IgD-negative memory B cell (primary cell): ENCODE data around the gene MARK3. TPM values are rescaled to one million over a fixed set of nuclear protein-coding genes. Genes with fewer than 3 reads are reported as not detected.

Experiments used
- H3K27ac Mint-ChIP-seq, 3 donors: one replicate each; pipeline ENCODE4 v1.8.0; 2020 to 2022; ENCODE audit warnings: mild to moderate bottlenecking in 3 of 3, mixed read lengths in 3 of 3, moderate library complexity in 1 of 3
- H3K27me3 Mint-ChIP-seq: one replicate; pipeline ENCODE4 v1.8.0; 2021; ENCODE audit warnings: mixed read lengths
- H3K36me3 Mint-ChIP-seq: one replicate; pipeline ENCODE4 v1.8.0; 2020; ENCODE audit warnings: mild to moderate bottlenecking, mixed read lengths
- H3K4me1 Mint-ChIP-seq, 3 donors: one replicate each; pipeline ENCODE4 v1.8.0; 2020 to 2022; ENCODE audit warnings: mixed read lengths in 3 of 3, mild to moderate bottlenecking in 1 of 3
- H3K4me3 Mint-ChIP-seq, 4 donors: one replicate each; pipeline ENCODE4 v1.8.0; 2020 to 2022; ENCODE audit warnings: mild to moderate bottlenecking in 4 of 4, mixed read lengths in 4 of 4, moderate library complexity in 3 of 4
- H3K9me3 Mint-ChIP-seq, 3 donors: one replicate each; pipeline ENCODE4 v1.8.0; 2020 to 2021; ENCODE audit warnings: mixed read lengths in 3 of 3, mild to moderate bottlenecking in 1 of 3
- polyA plus RNA-seq: library from polyadenylated mRNA; unstranded; fragments of 300-500 nt; fragmentation: Illumina TruSeq; gene quantifications from one replicate; pipeline ENCODE4 v1.2.3, GENCODE V29; 2021

Gene MARK3
- polyA plus RNA-seq, 1 donor from 2014 or later = 40.3 TPM

DNA sequence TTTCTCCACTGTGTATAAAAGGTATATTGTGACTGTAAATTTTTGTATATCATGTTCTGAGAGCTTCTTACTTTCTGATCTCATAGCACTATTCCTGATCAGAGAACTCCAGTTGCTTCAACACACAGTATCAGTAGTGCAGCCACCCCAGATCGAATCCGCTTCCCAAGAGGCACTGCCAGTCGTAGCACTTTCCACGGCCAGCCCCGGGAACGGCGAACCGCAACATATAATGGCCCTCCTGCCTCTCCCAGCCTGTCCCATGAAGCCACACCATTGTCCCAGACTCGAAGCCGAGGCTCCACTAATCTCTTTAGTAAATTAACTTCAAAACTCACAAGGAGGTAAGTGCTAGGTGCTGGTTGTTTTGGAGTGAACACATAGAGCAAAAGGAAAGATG lies 106.5 kb downstream of the MARK3 start:
- peak overlapping the region in 1 of 3 donors; percentile 37 for H3K27ac Mint-ChIP-seq
- no peaks in the 10 kb centered on the region for H3K9me3 Mint-ChIP-seq
- peaks cover 8% of the 10 kb centered on the region for H3K36me3 Mint-ChIP-seq
- no peak overlapping the region for H3K4me3 Mint-ChIP-seq
- H3K4me1 Mint-ChIP-seq = no peaks in the 10 kb centered on the region
- no peaks in the 10 kb centered on the region for H3K27me3 Mint-ChIP-seq

DNA sequence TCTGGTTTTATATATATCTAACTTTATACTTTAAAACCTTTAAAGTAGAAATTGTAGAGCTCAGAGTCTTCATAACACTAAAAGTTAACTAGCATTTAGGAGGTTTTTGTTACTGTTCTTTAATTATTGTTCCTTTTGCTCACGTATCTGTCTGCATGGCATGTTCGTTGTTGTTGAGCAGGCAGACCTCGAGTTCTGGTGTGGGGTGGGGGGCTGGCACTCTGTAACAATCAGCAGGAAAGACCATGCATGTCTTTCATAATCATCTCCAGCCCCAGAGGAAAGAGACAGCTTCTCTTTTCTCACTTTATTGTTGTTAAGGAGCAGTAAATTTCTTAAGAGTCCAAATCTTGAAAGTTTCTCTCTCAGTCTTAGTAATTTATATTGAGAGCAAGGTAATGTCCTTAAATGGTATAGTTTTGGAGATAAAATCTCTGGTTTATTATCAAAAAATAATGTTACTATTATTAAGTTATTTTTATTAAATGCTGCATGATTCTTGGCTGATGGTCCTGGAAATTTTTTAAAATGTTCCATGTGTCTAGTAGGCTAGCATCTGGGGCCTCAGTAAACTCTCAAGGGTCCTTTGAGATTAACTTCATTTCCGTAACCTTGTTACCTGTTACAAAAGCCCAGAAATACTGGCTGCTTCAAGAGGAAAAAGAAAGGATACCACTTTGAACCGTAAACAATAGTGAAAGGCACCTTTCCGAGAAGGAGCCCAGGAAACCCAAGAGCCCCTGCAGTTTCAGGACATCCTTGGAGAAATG lies 107.1 kb downstream of the MARK3 start:
- no peak overlapping the region for H3K4me3 Mint-ChIP-seq
- H3K27ac Mint-ChIP-seq = no peak overlapping the region
- H3K27me3 Mint-ChIP-seq = no peaks in the 10 kb centered on the region
- H3K4me1 Mint-ChIP-seq = no peaks in the 10 kb centered on the region
- H3K9me3 Mint-ChIP-seq = no peaks in the 10 kb centered on the region
- H3K36me3 Mint-ChIP-seq = peaks cover 8% of the 10 kb centered on the region

DNA sequence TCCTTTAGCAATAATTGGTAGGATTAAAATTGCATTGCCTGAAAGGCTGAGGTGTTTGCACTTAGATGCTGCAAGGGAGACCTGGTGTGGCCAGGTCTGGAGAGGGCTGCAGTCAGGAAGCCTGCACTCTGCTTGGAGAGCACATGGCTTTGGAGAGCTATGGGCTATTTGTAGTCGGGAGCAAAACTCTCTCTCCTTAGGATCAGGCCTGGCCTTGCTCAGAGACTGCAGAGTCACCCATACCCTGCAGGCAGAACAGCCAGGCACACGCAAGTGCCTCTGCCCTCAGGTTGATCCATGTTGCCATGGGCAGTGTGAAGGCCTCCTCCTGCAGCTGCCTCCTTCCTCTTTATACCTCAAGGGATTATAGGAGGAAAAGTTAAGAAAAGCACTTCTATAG lies 110.6 kb downstream of the MARK3 start:
- no peaks in the 10 kb centered on the region for H3K9me3 Mint-ChIP-seq
- H3K27ac Mint-ChIP-seq = peak overlapping the region in 1 of 3 donors; percentile 27
- H3K4me3 Mint-ChIP-seq = no peak overlapping the region
- H3K27me3 Mint-ChIP-seq = no peaks in the 10 kb centered on the region
- H3K36me3 Mint-ChIP-seq = peaks cover 4% of the 10 kb centered on the region
- peaks cover 4 to 7% (median 5%) of the 10 kb centered on the region in 3 donors for H3K4me1 Mint-ChIP-seq

DNA sequence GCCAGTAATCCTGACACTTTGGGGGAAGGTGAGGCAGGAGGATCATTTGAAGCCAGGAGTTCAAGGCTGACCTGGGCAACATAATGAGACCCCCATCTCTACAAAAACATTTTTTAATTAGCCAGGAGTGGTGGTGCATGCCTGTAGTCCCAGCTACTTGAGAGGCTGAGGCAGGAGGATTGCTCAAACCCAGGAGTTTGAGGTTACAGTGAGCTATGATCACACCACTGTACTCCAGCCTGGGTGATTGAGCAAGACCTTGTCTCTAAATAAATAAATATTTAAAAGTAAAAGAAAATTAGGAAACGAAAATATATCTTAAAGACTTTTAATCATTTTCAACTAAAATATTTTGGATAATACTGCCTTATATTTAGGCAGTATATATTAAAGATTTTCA lies 111.6 kb downstream of the MARK3 start:
- Mint-ChIP-seq H3K36me3 (peaks cover 4% of the 10 kb centered on the region), H3K27ac (no peak overlapping the region), H3K4me3 (no peak overlapping the region), H3K27me3 (no peaks in the 10 kb centered on the region), H3K9me3 (no peaks in the 10 kb centered on the region), H3K4me1 (peaks cover 4 to 7% (median 5%) of the 10 kb centered on the region in 3 donors)

DNA sequence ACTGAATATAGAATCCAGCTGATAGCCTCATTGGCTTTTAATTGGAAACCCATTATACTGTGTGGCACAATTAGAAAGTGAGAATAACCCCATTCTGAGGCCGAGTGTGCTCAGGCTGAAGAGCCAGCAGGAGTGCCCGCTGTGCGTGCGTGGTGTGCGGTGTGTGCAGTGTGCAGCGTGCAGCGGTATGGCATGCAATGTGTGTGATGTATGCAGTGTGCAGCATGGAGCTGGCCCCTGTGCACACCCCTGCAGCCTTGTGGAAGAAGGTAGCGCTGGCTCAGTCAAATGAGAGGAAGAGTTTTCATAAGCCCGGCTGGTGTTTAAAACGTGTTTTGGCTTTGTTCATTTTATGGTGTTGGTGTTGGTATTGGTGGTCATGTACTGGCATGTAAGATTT lies 114.5 kb downstream of the MARK3 start:
- Mint-ChIP-seq H3K9me3 (no peaks in the 10 kb centered on the region), H3K27ac (no peak overlapping the region), H3K4me1 (peaks cover 5 to 7% (median 6%) of the 10 kb centered on the region in 3 donors), H3K27me3 (no peaks in the 10 kb centered on the region), H3K36me3 (peaks cover under 1% of the 10 kb centered on the region), H3K4me3 (no peak overlapping the region)

DNA sequence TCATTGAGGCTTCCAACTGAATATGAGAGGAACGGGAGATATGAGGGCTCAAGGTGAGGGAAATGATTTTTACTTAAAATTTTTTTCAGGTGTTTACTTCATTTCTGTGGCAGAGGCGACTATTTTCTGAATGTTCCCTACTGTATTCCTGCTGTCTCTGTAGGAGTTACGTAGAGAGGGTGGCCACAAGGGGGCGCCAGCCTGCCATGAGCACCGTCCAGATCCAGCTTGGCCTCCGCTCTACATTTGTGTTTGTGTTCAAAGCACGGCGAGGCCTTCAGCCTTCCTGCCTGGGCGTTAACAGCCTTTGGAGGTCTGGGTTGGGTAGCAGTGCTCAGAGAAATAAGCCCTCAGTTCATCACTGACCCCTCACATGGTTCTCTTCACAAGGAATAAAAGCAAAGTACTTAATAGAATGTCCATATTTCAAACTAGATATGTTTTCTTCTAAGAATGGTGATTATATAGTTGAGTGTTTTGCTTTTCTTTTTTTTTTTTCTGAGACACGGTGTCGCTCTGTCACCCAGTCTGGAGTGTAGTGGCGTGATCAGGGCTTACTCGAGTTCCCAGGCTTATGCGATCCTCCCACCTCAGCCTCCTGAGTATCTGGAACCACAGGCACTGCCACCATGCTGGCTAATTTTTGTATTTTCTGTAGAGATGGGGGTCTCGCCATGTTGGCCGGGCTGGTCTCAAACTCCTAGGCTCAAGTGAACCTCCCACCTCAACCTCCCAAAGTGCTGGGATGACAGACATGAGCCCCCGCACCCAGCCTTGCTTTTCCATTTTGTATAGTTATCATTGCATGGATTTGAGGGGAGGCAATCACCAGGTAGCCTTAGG lies 115.2 kb downstream of the MARK3 start:
- H3K27ac Mint-ChIP-seq = peak overlapping the region in 1 of 3 donors; percentile 88
- no peaks in the 10 kb centered on the region for H3K27me3 Mint-ChIP-seq
- H3K4me1 Mint-ChIP-seq = peaks cover 5 to 8% (median 6%) of the 10 kb centered on the region in 3 donors
- no peaks in the 10 kb centered on the region for H3K9me3 Mint-ChIP-seq
- H3K36me3 Mint-ChIP-seq = no peaks in the 10 kb centered on the region
- no peak overlapping the region for H3K4me3 Mint-ChIP-seq

DNA sequence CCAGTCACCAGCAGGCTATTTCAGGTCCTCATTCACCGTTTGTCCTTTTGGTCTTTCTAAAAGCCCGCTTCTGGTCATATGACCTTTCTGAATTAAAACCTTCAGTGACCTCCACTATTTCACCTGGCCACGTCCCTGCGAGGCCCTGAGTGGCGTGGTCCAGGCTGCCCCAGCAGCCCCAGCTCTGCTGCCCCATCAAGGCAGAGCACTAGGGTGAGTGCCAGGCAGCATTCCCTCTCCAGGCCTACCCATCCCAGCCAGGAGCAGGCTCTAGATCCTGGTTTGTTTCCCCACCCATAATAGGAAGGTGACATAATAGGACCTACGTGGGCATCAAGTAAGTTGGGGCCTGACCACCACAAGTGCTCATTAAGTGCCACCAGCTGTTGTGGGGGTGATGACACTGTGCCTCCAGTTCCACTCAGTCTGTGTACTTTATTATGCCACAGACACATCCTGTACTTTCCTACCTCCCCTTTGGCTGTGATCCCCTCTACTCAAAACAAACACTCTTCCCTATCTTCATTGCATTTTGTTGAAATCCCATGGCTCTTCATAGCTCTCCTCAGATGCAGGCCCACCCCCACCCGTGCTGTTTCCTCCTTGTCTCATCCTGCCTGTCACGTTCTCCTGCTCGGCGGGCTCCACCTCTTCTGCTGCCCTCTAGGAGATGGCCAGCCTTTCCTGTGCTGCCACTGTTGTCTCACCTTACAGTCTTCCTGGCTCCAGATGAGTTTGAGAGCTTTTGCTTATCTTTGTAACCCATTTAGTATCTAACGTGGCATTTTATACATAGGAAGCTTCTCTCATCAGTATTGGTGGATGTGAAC lies 116.0 kb downstream of the MARK3 start:
- Mint-ChIP-seq H3K36me3 (peaks cover 1% of the 10 kb centered on the region), H3K9me3 (no peaks in the 10 kb centered on the region), H3K4me1 (peaks cover 5 to 10% (median 6%) of the 10 kb centered on the region in 3 donors), H3K4me3 (no peak overlapping the region), H3K27ac (no peak overlapping the region), H3K27me3 (no peaks in the 10 kb centered on the region)

DNA sequence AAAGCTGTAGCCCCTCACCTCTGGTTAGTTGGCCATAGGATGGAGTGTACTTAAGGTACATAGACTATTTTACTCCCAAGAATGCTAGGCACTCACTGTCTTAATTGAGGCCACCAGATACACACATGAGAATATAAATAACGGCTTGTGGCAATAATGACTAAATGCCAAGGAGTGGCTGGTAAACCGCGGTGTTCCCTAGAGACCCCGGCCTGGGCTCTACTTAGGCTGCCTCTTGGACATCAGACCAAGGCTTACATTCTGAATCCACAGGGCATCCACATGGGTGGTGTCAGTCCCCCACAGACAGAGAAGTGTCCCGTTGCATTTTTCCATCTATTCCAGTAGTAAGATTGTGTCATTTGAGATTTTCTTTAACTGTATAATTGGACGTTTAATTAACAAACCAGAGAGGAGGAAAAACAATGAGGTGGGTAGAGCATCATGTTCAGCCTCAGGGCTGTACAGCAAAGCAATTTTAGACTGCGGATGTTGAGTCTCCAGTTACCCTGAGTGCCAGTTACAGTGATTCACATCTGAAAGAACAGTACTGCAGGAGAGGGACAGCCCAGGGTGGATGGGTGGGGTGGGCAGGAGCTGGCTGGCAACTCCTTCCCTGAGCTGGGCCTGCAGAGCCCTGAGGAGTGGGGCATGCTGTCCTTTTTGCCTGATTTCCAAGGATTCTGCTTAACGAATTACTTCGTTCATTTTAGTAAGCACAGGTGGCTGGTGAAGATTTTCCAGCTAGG lies 116.9 kb downstream of the MARK3 start:
- Mint-ChIP-seq H3K27ac (peak overlapping the region in 1 of 3 donors; percentile 81), H3K4me1 (peaks cover 5 to 11% (median 6%) of the 10 kb centered on the region in 3 donors), H3K9me3 (no peaks in the 10 kb centered on the region), H3K36me3 (peaks cover 1% of the 10 kb centered on the region), H3K27me3 (no peaks in the 10 kb centered on the region), H3K4me3 (no peak overlapping the region)

DNA sequence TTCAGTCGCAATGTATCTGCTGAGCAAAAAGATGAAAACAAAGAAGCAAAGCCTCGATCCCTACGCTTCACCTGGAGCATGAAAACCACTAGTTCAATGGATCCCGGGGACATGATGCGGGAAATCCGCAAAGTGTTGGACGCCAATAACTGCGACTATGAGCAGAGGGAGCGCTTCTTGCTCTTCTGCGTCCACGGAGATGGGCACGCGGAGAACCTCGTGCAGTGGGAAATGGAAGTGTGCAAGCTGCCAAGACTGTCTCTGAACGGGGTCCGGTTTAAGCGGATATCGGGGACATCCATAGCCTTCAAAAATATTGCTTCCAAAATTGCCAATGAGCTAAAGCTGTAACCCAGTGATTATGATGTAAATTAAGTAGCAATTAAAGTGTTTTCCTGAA lies 117.7 kb downstream of the MARK3 start:
- H3K4me1 Mint-ChIP-seq = peaks cover 5 to 11% (median 6%) of the 10 kb centered on the region in 3 donors
- H3K27me3 Mint-ChIP-seq = no peaks in the 10 kb centered on the region
- peaks cover 1% of the 10 kb centered on the region for H3K36me3 Mint-ChIP-seq
- no peak overlapping the region for H3K4me3 Mint-ChIP-seq
- H3K9me3 Mint-ChIP-seq = no peaks in the 10 kb centered on the region
- peak overlapping the region in 1 of 3 donors; percentile 81 for H3K27ac Mint-ChIP-seq

DNA sequence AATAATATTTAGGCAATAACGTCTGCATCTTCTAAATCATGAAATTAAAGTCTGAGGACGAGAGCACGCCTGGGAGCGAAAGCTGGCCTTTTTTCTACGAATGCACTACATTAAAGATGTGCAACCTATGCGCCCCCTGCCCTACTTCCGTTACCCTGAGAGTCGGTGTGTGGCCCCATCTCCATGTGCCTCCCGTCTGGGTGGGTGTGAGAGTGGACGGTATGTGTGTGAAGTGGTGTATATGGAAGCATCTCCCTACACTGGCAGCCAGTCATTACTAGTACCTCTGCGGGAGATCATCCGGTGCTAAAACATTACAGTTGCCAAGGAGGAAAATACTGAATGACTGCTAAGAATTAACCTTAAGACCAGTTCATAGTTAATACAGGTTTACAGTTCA lies 118.1 kb downstream of the MARK3 start:
- H3K36me3 Mint-ChIP-seq = peaks cover 1% of the 10 kb centered on the region

DNA sequence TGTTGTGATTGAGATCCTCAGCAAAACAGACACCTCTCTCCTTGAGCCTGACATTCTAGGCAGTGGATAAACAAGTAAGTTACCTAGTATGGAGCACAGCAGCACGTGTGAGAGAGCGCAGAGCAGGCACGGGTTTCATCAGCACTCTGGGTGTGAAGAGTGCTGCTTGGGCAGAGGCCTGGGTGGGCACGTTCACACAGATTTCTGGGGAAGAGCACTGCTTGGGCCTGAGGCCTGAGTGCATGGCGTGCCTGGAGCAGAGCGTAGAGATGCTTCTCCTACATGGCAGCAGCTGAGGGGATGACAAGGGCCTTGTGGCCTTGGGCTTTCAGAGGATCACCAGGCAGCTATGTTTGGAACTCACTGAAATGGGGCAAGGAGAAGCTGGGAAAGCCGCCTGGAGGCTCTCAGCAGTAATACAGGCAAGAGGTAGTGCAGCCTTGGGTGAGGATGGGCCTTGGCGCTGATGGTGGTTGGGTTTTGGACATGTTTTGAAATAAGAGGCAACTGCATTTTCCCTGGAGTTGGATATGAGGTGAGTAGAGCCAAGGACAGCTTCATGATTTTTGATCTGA lies 119.9 kb downstream of the MARK3 start:
- no peaks in the 10 kb centered on the region for H3K27me3 Mint-ChIP-seq
- peaks cover 6% of the 10 kb centered on the region for H3K36me3 Mint-ChIP-seq
- peak overlapping the region in 2 of 3 donors; percentile 72 to 87 for H3K27ac Mint-ChIP-seq
- no peaks in the 10 kb centered on the region for H3K9me3 Mint-ChIP-seq
- no peak overlapping the region for H3K4me3 Mint-ChIP-seq
- H3K4me1 Mint-ChIP-seq = peaks cover 2 to 5% (median 3%) of the 10 kb centered on the region in 3 donors

More for the DNA sequence above, 118.1 kb downstream of the MARK3 start:
- no peaks in the 10 kb centered on the region for H3K27me3 Mint-ChIP-seq
- H3K9me3 Mint-ChIP-seq = no peaks in the 10 kb centered on the region
- H3K4me3 Mint-ChIP-seq = no peak overlapping the region
- peaks cover 5 to 11% (median 6%) of the 10 kb centered on the region in 3 donors for H3K4me1 Mint-ChIP-seq
- H3K27ac Mint-ChIP-seq = no peak overlapping the region

DNA sequence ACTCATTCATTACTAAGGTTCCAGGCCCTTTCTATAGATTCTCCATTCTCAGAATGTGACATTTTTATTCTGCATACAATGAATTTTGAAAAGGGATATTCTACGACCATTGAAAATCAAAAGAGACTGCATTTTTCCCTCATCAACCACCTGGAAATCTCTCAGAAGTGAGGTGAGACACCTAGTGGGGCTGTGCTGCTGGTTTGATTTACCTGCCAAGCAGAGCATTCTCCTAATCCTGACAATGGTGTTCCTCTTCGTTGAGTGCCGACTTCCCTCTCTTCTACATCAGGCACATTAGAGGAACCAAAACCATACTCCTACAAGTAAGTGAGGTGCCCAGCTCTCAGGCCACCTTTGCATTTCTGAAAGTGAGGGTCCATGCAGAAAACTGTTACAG lies 122.5 kb downstream of the MARK3 start:
- Mint-ChIP-seq H3K36me3 (peaks cover 9% of the 10 kb centered on the region), H3K9me3 (no peaks in the 10 kb centered on the region), H3K27me3 (no peaks in the 10 kb centered on the region), H3K4me3 (no peak overlapping the region), H3K27ac (no peak overlapping the region), H3K4me1 (peaks cover 0 to 4% (median 0%) of the 10 kb centered on the region in 3 donors)

DNA sequence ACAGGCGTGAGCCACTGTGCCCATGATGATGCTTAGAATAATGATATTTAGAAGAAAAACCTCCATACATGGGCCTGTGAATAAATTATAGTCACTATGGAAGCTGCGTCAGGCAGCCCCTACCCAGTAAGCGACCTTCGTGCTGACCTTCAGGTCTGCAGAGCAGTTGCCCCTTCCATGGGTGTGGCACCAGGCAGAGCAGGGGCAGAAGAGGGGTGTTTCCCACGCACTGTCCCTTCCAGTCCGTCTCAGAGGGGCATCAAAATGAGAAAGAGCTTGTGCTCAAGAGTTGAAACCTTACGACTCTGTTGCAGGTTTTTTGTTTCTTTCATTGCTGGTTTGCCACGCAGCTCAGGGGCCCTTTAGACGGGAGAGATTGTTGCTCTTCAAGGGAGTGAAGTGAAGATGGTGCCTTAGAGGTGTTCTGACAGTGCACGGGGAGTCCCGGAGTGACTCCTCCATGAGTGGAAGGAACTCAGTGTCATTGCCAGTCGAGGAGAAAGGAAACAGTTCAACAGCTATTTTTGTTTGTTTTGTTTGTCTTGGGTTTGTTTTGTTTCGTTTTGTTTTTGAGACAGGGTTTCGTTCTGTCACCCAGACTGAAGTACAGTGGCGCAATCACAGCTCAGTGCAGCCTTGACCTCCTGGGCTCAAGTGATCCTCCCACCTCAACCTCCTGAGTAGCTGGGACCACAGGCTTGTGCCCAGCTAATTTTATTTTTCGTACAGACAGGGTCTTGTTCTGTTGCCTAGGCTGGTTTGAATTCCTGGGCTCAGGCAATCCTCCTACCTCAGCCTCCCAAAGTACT lies 123.5 kb downstream of the MARK3 start:
- peaks cover 0 to 4% (median 0%) of the 10 kb centered on the region in 3 donors for H3K4me1 Mint-ChIP-seq
- H3K9me3 Mint-ChIP-seq = no peaks in the 10 kb centered on the region
- no peaks in the 10 kb centered on the region for H3K27me3 Mint-ChIP-seq
- H3K27ac Mint-ChIP-seq = peak overlapping the region in 2 of 3 donors; percentile 34 to 76
- peaks cover 9% of the 10 kb centered on the region for H3K36me3 Mint-ChIP-seq
- no peak overlapping the region for H3K4me3 Mint-ChIP-seq
